GM12875 (cell line): Measurements from ENCODE around the gene FN1.

Experiments
- H3K4me3 ChIP-seq: one replicate; pipeline ENCODE4 v1.5.1; 2011; ENCODE audit warnings: low read depth, low read length, control low read depth
- CTCF ChIP-seq: IDR thresholded peaks from 2 replicates; pipeline ENCODE4 v1.5.1; 2011; ENCODE audit warnings: low read depth, mild to moderate bottlenecking, control low read depth, inconsistent platforms, low read length, moderate library complexity, borderline replicate concordance; ENCODE audit not compliant: insufficient read depth

FN1 gene

GRCh38 chr2:215476424-215476823 is 40.6 kb upstream of the FN1 start:
- no peak overlapping the region for H3K4me3 ChIP-seq

GRCh38 chr2:215466097-215466909 is 30.4 kb upstream of the FN1 start:
- H3K4me3 ChIP-seq: no peak overlapping the region
- TF ChIP-seq CTCF: no peak

More at GRCh38 chr2:215476424-215476823, 40.6 kb upstream of the FN1 start:
- no peak for TF ChIP-seq CTCF

GRCh38 chr2:215465256-215465655 is 29.4 kb upstream of the FN1 start:
- no peak overlapping the region for H3K4me3 ChIP-seq
- no peak for TF ChIP-seq CTCF

GRCh38 chr2:215461836-215462532 is 26.1 kb upstream of the FN1 start:
- TF ChIP-seq CTCF: no peak
- no peak overlapping the region for H3K4me3 ChIP-seq

GRCh38 chr2:215460682-215461382 is 25.0 kb upstream of the FN1 start:
- H3K4me3 ChIP-seq: no peak overlapping the region
- no peak for TF ChIP-seq CTCF

GRCh38 chr2:215455958-215456357 is 20.1 kb upstream of the FN1 start:
- no peak overlapping the region for H3K4me3 ChIP-seq
- no peak for TF ChIP-seq CTCF
